CD4-positive, alpha-beta T cell treated with Interferon alpha-2 for 1 hour (primary cell): ENCODE data around the gene RGS7.
"Not testable (repeated sequence)": the region's sequence is repeated elsewhere in the genome, so short reads cannot be mapped to it uniquely, and the experiment has no call there.

ENCODE experiments used
- DNase-seq, 2 donors: peaks; one replicate each; pipeline ENCODE4 v3.0.0-alpha.2; 2020 to 2022

Gene RGS7

DNA sequence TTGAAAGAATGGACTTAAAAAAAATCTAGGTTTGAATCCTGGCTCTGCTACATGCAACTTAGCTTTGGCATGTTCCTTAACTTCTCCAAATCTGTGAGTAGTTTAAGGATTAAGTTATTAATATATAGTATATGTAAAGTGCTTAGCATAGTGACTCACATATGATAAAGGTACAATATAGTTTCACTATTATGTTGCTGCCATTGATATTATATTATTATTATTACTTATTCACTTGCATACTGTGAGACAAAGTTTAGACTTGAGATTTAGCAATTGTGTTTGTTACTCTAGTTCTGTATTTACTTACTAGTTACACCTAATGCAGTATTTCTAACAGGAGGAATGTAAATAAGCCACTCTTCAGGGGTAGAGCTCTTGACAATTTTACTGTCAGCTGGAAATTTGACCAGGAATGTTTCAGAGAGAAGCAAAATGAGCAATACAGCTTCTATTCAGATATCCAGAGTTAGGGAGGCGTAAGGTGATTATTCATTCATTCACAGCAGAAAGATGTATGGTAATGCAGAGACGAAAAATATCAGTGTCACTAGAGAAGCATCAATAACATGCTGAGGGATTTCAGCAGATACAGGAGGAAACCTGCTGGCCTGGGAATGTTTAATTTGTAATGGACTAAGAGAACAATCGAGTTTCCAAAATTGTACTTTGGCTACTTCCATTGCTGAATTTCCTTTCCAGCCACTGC, 25.5 kb downstream of the RGS7 start:
- DNase-seq = no peak

DNA sequence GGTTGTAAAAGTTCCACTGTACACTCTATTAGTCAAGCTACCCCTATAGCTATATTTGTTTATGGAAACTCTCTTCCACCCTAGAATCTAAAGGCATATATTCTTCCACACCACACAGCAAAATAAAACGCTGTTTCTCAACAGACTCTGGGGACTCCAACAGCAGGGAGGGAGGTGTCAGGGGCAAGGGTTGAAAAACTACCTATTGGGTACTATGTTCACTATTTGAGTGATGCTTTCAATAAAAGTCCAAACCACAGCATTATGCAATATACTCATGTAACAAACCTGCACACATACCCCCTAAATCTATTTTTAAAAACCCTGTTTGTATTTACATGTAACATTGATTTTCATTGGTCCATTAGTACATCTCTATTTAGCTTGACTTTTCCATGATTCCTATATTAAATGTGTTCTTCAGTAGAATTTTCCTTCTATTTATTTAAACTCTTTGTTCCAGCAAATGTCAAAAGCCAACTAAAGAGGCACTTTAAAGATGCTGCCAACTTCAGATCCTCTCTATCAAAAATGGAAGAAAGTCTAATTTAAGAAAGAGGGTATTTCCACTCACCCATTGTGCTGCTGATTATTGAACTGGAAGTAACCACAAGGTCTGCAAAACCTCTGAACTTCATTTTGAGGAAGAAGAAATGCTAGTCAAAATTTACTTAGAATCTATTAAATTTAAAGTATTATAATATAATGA, 26.2 kb downstream of the RGS7 start:
- DNase-seq = no peak

DNA sequence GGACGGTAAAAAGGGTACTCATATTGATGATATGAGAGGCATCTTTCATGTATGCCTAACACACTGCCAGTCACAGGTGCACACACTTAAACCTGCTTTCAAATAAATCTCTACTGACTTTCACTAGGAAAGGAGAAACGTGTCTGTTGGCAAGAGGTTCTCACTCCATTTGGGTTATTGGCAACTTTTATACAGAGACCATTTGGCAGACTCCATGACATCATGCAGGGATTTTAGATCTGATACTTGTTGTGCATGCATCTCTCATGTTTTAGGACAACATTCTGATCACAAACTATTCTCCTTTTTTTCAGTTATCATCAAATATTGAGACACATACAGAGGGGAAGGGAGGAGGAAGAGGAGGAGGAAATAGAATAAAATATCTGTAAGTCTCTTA, 31.5 kb downstream of the RGS7 start:
- no peak for DNase-seq

DNA sequence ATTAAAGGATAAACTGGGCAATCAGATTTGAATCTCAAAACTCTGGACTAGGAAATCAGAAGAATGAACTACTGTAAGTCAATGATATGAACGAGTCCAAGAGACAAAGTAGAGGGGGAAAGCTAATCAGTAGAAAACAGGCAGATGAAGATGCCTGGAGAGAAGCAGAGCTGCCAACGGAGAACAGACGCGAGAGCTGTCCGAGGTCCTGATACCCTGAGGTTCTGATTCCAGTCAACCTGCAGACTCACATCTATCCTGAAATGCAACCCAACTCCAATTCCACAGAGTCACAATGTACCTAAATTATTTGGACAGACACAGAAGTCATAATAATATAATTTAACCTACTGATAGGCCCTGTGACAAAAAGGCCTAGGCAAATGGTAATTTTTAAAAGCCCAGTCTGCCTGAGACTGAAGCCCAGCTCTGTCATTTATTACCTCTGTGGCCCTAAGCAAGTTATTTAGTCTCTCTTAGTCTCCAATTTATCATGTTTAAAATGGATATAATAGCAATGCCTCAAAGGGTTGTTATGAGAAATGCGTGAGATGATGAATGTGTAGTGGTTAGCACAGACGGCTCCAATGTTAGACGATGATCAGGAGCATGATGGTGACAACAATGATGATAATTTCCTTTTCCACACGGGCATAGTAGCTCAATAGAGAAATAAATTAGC, 33.4 kb downstream of the RGS7 start:
- no peak for DNase-seq

DNA sequence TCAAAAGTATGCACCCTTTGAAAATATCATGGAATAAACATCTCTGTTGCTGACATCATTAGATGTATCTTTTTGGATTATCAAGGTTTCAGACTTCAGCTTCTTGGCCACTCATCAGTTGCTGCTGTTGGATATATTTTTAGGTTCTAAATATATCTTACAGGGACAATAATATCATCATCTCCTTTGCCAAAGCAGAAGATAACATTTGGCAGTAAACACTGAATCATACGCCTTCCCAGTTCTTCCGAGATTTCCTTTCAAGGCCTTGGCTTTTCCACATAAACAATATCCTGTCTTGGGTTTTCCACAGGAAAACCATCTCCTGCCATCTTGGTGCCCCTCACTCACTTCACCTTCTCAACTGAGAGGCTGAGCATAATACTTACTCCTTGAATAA, 39.3 kb downstream of the RGS7 start:
- DNase-seq = no peak

DNA sequence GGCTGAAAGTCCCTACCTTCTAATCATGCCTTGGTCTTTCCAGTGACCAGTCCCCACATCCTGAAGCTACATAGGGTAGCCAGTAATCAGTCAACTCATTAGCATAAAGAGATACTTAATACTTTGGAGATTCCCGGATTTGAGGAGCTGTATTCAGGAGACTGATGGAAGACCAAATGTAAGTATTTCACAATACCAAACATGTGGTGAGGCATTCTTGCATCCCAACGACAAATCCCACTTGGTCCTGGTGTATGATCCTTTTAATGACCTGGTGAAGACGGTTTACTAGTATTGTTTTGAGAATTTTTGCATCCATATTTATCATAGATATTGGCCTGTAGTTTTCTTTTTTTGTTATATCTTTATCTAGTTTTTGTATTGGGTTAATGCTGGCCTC, 40.6 kb downstream of the RGS7 start:
- no peak for DNase-seq

DNA sequence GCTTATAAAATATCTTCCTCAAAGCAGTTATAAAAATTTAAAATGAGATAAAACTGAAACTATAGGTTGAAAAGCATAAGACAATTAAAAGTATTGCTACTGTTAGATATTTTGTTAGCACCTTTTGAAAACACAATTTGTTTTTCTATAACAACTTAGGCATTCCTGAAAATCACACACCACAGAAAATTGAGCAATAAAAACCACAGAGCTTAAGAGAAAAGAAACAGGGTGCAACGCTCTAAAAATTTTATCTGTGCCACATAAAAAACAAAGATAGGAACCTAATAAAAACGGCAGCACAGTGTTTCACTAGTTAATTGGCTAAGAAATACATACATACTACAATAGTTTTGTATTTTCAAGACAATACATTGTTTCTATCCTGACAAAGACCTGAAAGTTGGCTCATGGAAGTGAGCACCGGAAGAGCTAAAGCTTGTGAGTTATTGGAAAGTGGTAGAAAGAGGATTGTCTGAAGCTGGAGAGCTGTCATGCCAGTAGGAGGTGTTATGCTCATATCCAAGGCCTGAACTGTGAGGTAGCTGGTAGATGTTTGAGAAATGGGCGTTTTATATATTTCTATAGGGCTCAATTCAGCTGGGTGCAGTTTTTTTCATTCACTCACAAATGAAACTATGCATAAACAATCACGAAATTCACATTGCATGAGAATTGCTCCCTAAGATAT, 45.8 kb downstream of the RGS7 start:
- no peak for DNase-seq

DNA sequence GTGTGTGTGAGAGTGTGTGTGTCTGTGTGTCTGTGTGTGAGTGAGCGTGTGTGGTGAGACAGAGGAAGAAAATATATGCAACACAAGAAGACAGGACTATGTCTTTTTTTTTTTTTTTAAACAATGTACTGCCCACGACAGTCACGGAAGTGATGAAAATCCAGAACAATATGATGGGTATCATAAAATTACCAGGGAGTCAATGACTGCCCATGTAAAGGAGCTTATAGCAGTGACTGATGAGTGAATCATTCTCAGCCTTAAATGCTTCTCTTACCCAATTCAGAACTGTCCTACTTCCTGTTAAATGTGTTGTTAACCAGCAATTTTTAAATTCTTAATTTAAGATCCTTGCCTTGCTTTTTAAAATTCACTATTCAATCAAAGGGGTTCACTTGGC, 46.6 kb downstream of the RGS7 start:
- DNase-seq = no peak

DNA sequence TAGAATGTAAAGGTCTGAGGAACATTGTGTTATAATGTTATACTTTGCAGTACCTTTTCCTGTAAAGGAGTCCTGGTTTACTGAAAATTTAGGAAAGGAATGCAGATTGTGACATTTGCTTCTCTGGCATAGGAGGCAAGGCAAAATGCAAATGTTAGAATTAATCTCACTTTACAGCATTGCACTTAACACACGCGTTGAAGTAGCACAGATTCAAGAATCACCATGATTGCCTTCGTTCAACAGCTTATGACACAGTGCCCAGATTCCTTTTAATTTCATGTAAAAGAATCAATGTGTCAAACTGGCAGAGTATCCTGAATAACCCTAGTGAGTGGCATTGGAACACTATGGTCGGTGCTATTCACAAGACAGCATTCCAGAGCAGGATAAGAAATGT, 47.4 kb downstream of the RGS7 start:
- DNase-seq = no peak

DNA sequence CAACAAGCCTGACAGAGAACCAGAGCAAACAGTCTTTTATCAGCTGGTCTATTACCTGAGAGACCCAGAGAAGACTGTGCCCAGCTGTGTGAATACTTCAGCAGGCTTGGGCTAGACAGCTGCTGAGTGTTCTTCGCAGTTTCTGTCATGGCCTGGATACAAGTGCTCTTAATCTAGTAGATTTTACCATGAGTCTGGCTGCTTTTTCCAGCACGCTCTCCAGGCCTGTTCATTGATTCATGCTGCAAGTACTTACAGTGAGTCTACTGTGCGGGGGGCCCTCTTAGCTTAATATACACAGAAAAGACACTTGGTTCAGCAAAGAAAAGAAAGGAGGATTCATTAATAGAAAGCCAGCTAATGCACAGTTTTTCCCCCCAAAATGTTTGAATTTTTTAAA, 48.5 kb downstream of the RGS7 start:
- no peak for DNase-seq

DNA sequence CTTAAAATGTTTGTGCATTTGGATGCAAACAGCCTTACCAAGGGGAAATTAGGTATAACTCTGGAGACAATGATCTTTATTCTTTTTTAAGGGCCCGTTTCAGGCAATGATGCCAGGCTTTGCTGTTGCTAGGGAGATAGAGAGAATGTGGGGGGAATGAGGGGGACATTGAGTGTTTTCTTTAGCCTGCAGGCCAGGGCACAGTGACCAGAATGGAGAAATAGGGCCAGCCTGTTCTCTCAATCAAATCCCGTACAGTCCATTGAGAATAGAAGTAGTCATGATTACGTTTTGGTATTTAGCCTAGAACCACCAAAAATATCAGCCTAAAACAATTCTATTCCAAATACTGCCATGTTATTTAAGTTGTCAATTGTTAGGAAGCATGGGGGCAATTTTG, 49.0 kb downstream of the RGS7 start:
- no peak for DNase-seq

DNA sequence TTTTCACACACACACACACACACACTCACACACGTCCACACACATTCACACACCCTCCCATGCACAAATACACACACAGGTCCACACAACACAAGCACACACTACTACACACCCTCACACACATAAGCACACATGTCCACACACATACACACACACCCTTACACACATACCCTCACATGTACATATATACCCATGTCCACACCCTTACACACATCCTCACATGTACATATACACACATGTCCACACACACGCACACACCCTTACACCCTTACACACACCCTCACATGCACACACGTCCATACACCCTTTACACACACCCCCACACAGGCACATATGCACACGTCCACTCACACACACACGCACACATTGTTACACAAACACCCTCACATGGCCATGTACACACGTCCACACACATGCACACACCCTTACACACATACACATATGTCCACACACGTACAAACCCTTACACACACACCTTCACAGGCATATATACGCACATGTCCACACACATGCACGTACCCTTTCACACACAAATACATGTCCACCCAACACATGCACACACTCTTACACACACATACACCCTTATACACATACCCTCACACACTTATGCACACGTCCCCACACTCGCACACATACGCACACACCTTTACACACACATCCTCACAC, 50.7 kb downstream of the RGS7 start:
- DNase-seq = no peak

DNA sequence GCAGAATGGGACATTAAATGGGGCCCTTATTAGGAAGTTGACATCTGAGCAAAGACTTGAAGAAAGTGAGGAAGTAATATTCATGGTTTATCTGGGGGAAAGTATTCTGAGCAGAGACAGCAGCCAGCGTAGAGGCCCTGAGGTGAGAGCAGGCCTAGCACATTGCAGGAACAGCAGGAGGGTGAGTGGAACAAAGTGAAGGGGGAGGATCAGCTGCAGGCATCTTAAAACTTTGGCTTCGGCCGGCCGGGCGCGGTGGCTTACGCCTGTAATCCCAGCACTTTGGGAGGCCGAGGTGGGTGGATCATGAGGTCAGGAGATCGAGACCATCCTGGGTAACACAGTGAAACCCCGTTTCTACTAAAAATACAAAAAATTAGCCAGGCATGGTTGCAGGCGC, 55.0 kb downstream of the RGS7 start:
- DNase-seq = not testable (repeated sequence)

DNA sequence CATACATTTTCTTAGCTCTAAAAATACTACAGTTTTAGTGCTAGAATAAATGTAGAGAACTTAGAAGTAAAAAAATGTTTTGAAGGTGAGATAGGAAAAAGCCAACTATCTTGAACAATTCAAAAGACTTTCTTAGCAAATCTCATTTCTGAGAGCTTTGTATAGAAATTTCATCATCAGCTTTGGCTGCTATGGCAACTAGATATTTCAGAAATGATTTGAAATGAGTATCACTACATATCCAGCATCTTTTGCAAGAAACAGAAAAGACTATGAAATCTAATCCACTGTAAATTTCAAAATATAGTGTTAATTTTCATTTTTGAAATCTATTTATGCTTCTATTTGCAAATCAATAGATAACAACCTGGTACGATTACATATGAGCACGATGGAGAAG, 57.7 kb downstream of the RGS7 start:
- no peak for DNase-seq

DNA sequence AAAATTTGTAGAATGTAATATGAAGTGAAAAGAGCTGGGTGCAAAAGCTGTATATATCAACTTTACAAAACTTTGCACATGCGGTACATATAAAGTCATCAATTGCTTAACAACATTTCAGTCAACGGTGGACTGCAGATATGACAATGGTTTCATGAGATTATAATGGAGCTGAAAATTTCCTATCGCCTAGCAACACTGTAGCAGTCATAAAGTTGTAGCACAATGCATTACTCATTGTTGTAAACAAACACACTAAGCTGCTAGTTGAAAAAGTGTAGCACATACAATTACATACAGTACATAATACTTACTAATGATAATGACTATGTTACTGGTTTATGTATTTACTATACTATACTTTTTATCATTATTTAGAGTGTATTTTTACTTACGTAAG, 64.0 kb downstream of the RGS7 start:
- DNase-seq = no peak

DNA sequence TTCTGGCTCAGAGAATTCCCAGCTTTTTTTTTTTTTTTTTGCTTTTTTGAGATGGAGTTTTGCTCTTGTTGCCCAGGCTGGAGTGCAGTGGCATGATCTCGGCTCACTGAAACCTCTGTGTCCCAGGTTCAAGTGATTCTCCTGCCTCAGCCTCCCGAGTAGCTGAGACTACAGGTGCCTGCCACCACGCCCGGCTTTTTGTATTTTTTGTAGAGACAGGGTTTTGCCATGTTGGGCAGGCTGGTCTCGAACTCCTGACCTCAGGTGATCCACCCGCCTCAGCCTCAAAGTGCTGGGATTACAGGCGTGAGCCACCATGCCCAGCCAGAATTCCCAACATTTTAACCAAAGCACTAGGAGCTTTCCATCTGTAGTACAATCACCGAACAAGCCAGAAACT, 65.5 kb downstream of the RGS7 start:
- DNase-seq = not testable (repeated sequence)

DNA sequence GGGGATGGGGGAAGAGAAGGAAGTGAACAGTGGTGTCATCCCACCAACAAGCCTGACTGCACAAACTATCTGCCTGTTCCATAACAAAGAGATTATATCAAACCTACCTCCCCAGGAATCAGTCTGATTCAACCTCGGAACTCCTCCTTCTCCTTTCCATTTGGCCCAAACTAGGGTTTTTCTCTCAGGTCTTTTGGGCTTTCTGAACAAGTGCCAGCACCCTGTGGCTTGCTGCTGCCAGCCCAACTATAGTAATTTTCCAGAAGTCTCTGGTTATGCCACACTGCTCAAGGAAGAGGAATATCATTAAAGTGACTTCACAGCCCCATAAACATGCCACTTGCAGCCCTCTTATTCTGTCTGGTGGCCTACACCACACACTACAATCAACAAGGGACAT, 70.5 kb downstream of the RGS7 start:
- no peak for DNase-seq

DNA sequence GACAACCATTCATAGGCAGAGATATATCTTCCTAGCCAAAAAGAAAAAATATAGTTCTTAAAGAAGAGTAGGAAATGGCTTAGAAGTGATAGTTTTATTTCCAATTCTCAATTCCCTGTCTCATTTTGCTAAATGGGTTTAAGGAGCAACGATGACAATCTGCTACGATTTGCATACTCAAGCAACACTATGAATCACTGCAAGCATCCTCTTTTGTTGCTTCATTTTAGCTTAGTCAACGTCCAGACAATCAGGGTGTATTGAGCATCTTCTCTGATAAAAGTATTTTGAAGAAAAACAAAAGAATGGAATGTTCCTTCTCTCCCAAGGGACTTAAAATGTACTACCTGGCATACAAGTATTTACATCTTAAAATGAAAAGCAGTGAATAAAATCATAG, 80.6 kb downstream of the RGS7 start:
- no peak for DNase-seq

DNA sequence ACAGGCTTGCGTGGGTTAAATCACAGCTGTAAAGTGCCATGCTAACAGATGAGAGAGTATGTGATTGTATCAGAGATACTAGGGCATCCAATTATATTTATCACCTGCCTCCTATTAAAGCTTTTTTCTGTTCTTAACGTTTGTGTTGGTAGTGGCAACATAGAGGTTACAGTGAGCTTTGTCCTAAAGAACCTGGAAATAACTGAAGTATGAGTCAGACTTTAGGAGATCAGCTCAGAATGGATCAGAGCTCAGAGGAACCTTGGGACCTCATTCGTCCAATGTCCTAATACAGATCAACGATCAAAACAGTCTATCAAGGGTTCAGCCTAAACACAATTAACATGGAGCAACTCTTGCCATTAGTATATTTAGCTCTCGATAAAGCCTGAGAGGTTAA, 81.0 kb downstream of the RGS7 start:
- no peak for DNase-seq

DNA sequence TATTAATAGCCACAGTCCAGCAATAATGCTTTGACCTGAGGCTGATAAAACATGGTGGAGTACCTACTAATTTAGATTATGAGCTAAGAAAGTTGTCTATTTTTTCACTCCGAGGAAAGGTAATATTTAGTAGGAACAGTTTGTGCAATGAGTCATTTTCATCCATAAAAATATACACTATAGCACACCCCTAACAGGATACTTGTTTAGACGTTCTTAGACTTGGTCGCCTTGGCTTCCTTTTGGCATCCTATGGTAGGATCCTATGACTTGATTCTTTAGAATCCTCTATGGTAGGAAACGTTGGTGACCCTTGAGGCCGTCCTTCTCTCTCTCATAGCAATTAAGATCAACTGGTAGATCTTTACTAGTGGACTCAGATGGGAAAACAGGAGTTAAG, 81.8 kb downstream of the RGS7 start:
- DNase-seq = no peak

DNA sequence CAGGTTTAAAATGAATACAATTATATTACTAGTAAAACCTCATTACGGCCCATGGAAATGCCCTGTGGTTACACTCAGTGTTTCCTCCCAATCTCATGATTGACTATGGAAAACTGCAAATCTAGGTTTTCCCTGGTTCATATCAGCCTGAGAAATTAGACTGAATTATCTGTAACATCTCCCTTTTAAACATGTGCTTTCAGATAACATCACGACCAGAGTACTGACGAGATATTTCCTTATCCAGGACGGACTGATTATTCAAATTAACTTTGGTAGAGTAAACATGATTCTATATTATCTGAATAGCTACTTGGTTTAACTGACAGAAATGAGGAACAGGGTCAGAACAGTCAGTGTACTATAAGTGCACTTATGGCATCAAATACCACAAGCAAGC, 82.3 kb downstream of the RGS7 start:
- DNase-seq = no peak

DNA sequence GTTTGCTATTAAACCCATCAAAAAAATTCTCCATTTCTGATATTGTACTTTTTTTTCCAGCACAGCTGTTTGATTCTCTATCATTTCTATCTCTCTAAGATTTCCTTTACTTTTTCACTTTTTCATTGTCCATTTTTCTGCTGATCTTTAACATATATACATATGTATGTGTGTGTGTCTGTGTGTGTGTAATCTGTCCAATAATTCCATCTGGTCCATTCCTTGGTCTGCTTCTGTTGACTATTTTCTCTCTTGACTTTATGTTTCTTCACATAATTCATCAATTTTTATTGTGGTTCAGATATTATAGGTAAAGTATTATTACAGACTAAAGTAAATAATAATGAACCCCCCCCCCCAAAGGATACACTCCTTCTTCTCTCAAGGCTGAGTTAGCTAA, 84.2 kb downstream of the RGS7 start:
- DNase-seq = no peak

DNA sequence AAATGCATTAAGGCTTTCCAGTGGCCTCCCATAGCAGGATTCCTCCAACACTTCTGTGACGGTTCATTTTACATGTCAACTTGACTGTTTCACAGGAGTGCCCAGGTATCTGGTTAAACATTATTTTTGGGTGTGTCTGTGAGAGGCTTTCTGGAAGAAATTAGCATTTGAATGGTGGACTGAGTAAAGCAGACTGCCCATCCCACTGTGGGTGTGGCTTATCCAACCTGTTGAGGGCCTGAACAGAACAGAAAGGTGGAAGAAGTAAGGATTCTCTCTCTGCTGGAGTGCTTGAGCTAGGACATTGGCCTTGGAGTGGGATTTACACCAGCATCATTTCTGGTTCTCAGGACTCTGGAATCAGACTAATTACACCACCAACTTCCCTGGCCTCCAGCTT, 85.6 kb downstream of the RGS7 start:
- no peak for DNase-seq
